Stimulated activated CD8-positive, alpha-beta memory T cell treated with anti-CD3 and anti-CD28 coated beads, Interleukin-4, amount 100 ng/mL, for 1 hour (primary cell): ENCODE measurements around the gene SH3BP4.

Experiments used
- DNase-seq, 2 donors: peaks; one replicate each; pipeline ENCODE4 v3.0.0-alpha.2; 2020; ENCODE audit warnings: low read depth in 2 of 2, low spot score in 1 of 2

SH3BP4 gene

GRCh38 chr2:235083822-235084221, 132.0 kb downstream of the SH3BP4 start:
- DNase-seq, result no peak

- DNase-seq, result no peak
Measured at GRCh38 chr2:235084424-235084823, 132.6 kb downstream of the SH3BP4 start.

GRCh38 chr2:235085476-235085875, 133.7 kb downstream of the SH3BP4 start:
- no peak for DNase-seq

GRCh38 chr2:235086481-235087184, 134.8 kb downstream of the SH3BP4 start:
- no peak for DNase-seq

- DNase-seq, result no peak
Measured at GRCh38 chr2:235087832-235088495, 136.1 kb downstream of the SH3BP4 start.

GRCh38 chr2:235088496-235088921, 136.7 kb downstream of the SH3BP4 start:
- DNase-seq, result no peak

- no peak for DNase-seq
Measured at GRCh38 chr2:235091421-235091820, 139.6 kb downstream of the SH3BP4 start.

- DNase-seq, result no peak
Measured at GRCh38 chr2:235091983-235092382, 140.2 kb downstream of the SH3BP4 start.

- no peak for DNase-seq
Measured at GRCh38 chr2:235092433-235093223, 140.8 kb downstream of the SH3BP4 start.

GRCh38 chr2:235094457-235094856, 142.6 kb downstream of the SH3BP4 start:
- no peak for DNase-seq

- no peak for DNase-seq
Measured at GRCh38 chr2:235095569-235095968, 143.8 kb downstream of the SH3BP4 start.

- no peak for DNase-seq
Measured at GRCh38 chr2:235096447-235096846, 144.6 kb downstream of the SH3BP4 start.

- DNase-seq, result no peak
Measured at GRCh38 chr2:235097196-235097595, 145.4 kb downstream of the SH3BP4 start.

- DNase-seq, result no peak
Measured at GRCh38 chr2:235098269-235098668, 146.5 kb downstream of the SH3BP4 start.

GRCh38 chr2:235098736-235099494, 147.1 kb downstream of the SH3BP4 start:
- DNase-seq, result no peak

- DNase-seq, result no peak
Measured at GRCh38 chr2:235102896-235103295, 151.1 kb downstream of the SH3BP4 start.
